Measurements from ENCODE around the gene CD2AP. TPM values are rescaled to one million over a fixed set of nuclear protein-coding genes. Genes with fewer than 3 reads are reported as not detected.
"Not testable (repeated sequence)": the region's sequence is repeated elsewhere in the genome, so short reads cannot be mapped to it uniquely, and the experiment has no call there.

CD2AP gene
- total RNA-seq, 1 donor from 2014 or later: 113 TPM

DNA sequence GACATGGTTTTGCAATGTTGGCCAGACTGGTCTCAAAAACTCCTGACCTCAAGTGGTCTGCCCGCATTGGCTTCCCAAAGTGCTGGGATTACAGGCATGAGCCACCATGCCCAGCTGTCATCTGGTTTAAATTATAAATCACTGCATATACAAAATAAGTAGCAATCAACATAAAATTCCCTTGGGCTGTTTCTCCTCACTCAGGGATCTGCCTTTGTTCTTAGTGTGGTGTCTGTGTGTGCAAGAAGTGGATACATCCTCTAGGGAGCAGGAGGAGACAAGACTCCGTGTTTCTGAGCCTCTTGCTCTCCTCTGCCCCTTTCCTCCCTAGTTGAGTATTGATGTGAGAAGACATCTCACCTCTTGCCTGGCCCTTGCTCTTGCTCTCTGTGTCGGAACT, 155.6 kb downstream of the CD2AP start:
- peak; percentile 59 for DNase-seq (ENCODE audit: low read depth)

GRCh38 chr6:47634210-47635047, 156.8 kb downstream of the CD2AP start:
- no peak for DNase-seq (ENCODE audit: low read depth)

- DNase-seq (ENCODE audit: low read depth): no peak
Measured at GRCh38 chr6:47646689-47647088, 169.1 kb downstream of the CD2AP start.

DNA sequence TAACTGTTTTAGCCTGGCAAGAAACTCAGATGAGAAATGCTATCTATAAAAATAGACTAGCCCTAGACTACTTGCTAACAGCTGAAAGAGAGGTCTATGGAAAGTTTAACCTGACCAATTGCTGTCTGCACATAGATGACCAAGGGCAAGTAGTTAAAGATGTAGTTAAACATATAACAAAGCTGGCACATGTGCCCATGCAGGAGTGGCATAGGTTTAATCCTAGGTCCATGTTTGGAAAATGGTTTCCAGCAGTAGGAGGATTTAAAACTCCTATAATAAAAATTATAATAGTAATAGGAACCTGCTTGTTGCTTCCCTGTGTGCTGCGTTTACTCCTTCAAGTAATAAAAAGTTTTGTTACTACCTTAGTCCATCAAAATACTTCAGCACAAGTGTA, 169.6 kb downstream of the CD2AP start:
- DNase-seq (ENCODE audit: low read depth): no peak

DNA sequence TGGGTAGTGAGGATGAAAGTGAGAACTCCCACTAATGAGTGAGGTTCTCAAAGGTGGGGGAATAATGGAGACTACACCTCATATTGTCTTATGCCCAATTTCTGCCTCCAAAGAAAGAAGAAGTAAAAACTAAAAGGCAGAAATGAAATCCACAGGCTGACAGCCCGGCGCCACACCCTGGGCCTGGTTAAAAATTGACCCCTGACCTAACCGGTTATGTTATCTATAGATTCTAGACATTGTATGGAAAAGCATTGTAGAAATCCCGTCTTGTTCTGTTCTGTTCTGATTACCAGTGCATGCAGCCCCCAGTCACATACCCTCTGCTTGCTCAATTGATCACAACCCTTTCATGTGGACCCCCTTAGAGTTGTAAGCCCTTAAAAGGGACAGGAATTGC, 170.0 kb downstream of the CD2AP start:
- not testable (repeated sequence) for DNase-seq (ENCODE audit: low read depth)

- no peak for DNase-seq (ENCODE audit: low read depth)
Measured at GRCh38 chr6:47648031-47648430, 170.4 kb downstream of the CD2AP start.

GRCh38 chr6:47650553-47651432, 173.2 kb downstream of the CD2AP start:
- DNase-seq (ENCODE audit: low read depth): no peak

DNA sequence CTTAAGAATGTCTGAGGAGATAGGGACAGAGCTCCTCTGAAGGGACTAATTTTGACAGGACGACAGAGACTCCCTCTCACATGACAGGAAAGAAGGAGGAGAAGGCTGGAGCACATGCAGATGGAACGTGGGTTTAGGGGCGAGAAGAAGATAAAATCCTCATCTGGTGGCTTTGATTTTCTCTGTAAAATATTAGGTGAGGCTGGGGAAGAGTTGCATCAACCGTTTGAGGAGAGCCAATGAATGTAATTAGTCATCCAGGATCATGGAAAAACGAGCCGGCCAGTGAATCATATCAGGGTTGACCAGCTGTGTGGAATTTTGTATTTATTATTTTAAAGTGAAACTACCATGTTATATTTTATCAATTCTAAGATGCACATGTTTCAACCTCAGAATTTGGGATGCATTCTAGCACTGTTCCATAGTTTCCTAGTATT, 173.9 kb downstream of the CD2AP start:
- peak; percentile 84 for DNase-seq (ENCODE audit: low read depth)

DNA sequence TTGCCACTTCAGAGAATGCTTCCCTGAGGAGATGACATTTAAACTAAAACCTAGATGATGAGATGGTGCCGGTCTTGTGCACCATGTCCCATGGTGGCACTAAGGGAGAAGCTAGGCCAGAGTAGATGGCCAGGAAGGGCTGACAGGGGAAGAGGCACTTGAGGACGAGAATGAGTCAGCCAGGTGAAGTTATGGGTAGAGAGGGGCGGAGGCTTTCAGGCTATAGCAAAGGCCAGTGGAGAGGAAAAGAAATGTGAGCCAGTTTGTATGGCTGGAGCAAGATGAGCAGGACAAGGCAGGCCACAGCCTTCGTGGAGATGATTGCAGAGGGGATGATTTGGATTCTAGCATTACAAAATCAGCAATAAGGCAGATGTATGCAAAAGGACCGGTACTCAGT, 176.1 kb downstream of the CD2AP start:
- DNase-seq (ENCODE audit: low read depth): no peak

DNA sequence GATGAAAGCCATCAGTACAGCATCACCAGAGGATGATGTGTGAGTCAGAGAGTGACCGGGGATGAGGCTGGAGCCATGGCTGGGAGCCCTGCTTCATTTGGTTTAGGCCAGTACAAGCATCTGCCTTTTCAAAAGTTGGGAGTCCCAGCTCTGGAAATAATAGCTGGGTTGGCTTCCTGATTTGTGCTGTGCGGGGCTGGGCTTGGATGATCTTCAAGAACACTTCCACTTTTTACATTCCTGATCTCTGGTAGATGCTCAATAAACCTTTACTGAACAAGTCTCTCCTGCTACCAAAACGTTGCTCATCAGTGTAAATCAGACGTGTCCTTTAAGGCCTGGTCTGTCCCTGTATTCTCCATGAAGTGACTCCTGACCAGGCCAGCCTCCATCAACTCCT, 176.7 kb downstream of the CD2AP start:
- no peak for DNase-seq (ENCODE audit: low read depth)

- DNase-seq (ENCODE audit: low read depth): peak; percentile 91
Measured at GRCh38 chr6:47655719-47656595, 178.4 kb downstream of the CD2AP start.

DNA sequence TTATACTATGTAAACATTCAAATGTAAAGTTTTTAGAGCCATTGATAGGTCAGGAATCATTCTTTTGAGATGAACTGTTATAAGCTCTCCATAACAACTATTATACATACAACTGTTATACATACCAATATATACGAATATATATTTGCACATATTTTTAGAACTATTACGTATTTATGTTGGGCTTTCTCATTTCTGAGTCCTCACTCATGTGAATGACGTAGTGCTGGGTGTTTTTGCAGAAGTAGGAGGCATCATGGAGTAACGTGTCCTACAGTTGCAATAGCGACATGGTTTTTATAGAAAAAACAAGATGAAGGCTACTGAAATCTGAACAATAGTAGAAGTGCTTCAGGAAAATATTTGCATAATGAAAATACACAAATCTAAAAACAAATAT, 184.4 kb downstream of the CD2AP start:
- no peak for DNase-seq (ENCODE audit: low read depth)

DNA sequence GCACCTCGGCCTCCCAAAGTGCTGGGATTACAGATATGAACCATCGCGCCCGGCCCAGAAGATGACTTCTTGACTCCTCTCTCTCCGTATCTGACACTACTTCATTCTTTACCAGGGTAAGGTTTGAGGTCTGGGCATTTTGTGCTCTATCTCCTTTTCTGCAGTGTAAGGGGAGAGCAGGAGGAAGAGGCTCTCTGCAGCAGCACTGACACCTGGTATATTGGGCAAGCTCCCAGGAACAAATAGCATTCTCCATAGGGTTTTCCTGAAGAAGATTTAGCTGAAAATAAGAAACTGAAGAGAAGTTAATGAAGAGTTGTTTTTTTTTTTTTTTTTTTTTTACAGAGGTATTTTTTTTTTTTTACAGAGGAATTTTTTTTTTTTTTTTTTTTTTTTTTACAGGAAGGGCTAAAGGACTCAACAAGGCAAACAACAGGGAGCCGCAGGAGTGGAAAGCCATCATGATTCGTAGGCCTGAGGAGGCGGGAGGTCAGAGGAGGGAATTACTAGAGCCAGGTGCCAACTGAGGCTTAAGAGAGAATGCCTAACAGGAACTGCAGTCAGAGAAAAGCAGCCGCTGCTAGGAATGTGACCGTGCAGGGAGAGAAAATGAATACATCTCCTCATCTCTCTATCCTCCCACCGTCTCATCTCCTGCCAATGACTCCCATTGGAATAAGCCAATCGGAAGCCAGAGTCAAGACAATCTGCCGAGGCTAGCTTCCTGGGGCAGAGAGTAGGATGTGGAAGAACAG, 186.1 kb downstream of the CD2AP start:
- DNase-seq (ENCODE audit: low read depth): no peak

DNA sequence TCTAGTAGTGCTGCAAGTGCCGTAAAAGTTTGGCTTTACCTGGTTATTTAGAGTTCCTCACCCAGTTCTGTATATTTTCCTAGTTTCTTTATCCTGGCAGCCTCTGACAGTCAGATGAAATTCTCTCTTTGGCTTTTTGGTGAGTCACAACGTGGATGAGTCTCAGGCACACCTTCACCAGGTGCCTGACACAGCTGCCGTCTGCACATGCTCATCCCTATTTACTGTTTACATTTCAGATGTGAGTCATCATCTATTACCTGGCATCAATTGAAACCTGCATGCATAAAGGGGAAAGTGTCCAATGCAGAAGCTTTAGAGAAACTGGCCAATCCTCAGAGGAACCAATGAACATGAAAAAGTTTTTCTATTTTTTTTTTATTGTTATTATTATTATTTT, 187.5 kb downstream of the CD2AP start:
- no peak for DNase-seq (ENCODE audit: low read depth)

DNA sequence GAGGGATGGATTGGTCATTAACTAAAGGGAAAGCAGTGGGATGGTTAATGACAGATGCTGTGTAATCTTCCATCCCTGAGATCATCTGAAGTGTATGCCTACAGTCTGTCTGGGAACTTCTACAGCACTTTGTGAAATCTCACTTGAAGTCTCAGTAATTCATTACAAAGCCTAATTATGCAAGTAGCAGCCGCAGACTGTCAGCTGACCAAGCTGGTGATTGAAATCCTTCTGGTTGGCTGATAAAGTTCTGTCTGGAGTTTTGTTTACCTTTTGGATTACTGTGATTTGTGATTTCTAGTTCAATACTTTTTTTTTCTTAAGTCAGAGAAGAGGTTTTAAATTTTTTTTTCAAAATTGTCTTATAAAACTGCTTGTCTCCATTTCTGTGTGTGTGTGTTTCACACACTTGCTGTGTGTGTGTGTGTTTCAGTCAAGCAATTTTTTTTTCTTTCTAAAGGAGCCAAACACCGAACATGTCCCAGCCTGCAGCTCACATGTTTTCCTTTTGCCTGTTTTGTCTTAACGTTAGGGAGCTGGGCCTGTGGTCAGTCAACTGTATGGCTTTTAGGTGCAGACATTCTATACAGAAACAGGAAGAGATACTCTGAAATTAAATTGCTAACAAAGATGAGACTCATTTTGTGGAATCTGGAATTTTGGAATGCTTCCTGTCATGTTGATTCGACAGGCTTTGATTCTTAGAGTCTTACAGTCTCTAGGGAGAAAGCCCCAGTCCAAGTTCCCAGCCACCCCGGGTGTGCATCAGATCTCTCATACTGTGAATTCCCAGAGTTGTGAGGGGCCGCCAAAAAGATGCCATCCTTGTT, 192.3 kb downstream of the CD2AP start:
- peak; percentile 99 for DNase-seq (ENCODE audit: low read depth)

DNA sequence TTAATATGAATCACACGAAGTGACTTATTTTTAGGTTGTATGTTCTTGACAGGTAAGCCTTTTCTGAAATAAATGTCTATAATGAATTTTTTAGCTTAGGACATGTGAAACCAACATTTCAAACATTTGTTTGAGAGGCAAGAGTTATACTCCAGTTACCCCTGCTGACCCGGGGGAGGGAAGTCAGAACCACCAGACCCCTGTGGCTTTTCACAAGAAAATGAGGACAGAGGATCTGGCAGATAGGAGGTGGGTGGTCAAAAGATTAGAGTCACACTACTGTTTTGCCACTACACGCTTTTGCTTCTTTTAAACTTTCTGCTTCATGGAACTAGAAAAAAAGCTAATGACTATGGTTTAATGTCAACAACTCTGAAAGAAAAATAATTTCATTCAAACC, 193.3 kb downstream of the CD2AP start:
- DNase-seq (ENCODE audit: low read depth): no peak

GRCh38 chr6:47671777-47672176, 194.2 kb downstream of the CD2AP start:
- DNase-seq (ENCODE audit: low read depth): no peak

GRCh38 chr6:47672816-47673215, 195.2 kb downstream of the CD2AP start:
- DNase-seq (ENCODE audit: low read depth): peak; percentile 44

DNA sequence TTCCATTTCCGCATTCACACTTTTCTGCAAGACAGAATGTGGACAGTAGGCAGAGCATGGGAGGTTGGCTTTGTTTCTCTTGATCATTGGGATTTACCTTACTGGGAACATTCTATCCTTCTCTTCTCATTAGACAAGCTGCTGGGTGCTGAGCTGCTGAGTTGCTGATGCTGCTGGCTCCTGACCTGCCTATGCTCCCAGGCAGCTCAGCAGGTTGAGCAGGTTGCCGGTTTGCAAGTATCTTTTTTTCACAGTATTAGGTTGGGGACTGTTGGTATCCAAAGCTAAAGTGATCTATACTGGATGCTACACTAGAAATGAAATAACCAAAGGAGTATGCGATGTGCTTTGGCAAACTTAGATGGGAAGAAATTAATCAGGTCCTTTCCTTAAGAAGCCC, 197.1 kb downstream of the CD2AP start:
- no peak for DNase-seq (ENCODE audit: low read depth)
